CD4-positive, alpha-beta T cell treated with Interleukin-6 for 4 hours (primary cell): ENCODE results near the gene EXOC4.
"Not testable (repeated sequence)": the region's sequence is repeated elsewhere in the genome, so short reads cannot be mapped to it uniquely, and the experiment has no call there.

Source experiments
- DNase-seq: peaks from one replicate; pipeline ENCODE4 v3.0.0-alpha.2; 2020; ENCODE audit warnings: mixed read lengths

Gene EXOC4

GRCh38 chr7:133252858-133253518 is at the start of gene EXOC4:
EXOC4 (plus strand) TSS chr7:133253078.
- DNase-seq = peak; percentile 91

- DNase-seq = no peak
These were observed 49.4 kb upstream of the EXOC4 start for GRCh38 chr7:133203490-133203889.

DNA sequence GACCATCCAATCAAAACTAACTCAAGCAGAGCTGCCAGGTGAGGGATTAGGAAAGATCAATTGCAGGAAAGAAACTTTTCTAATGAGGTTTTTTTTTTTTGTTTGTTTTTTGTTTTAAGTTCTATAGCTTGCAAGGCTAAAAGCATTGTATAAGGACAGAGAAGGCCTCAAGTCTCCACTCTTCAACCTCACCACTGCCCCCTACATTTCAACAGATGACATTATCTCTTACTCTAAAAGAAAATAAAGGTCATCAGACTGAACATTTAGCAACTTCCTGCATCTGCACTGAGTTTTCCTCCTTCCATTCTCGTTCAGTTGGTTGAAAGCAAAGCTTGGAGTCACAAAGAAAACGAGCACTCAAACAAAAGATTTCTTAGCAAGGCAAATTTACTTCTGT is 45.2 kb upstream of the EXOC4 start:
- DNase-seq = no peak

- DNase-seq = not testable (repeated sequence)
These were observed 42.1 kb upstream of the EXOC4 start for GRCh38 chr7:133210817-133211216.

DNA sequence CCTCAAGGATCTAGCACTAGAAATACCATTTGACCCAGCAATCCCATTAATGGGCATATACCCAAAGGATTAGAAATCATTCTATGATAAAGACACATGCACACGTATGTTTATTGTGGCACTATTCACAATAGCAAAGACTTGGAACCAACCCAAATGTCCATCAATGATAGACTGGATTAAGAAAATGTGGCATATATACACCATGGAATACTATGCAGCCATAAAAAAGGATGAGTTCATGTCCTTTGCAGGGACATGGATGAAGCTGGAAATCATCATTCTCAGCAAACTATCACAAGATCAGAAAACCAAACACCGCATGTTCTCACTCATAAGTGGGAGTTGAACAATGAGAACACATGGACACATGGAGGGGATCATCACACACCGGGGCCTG is 39.1 kb upstream of the EXOC4 start:
- DNase-seq = not testable (repeated sequence)

DNA sequence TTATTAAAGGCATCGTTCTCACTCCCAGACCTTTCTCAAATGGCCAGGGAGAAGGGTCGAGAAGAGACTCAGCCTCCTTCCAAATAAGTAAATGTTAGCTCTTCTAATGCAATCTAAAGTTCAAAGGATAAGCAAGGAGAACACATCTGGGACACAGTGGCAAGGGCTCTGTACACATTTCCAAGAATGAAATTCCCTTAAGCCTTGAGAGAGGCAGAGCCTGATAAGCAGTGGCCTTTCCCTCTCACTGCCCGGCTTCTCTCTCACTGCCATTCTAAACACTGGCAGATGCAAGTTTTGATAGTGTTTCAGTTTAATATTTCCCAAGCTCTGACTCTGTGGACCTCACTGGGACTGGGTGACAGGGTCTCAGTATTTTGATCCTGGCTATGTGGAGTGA is 35.1 kb upstream of the EXOC4 start:
- no peak for DNase-seq

GRCh38 chr7:133230591-133231194 is 22.2 kb upstream of the EXOC4 start:
- DNase-seq = peak; percentile 49

- no peak for DNase-seq
These were observed 19.7 kb upstream of the EXOC4 start for GRCh38 chr7:133233142-133233541.

- DNase-seq = no peak
These were observed 17.7 kb upstream of the EXOC4 start for GRCh38 chr7:133234961-133235875.

- DNase-seq = no peak
These were observed 15.3 kb upstream of the EXOC4 start for GRCh38 chr7:133237545-133237944.

DNA sequence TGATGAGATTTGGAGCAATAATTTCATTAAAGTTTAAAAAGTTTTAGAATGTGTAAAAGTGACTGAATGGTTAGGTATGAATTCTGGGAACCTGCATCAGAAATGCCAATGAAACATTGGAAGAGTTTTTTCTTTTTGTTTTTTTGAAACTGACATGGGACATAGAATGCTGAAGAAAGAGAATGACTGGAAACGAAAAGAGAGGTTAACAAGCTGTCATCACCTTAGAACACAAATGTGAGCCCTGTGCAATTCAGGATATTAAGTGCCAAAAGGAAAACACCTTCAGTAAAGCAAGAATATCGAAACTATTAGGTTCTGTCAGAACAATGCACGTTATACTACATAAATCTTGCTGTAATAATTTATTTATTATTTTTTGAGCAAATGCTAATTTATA is 12.6 kb upstream of the EXOC4 start:
- DNase-seq = no peak

DNA sequence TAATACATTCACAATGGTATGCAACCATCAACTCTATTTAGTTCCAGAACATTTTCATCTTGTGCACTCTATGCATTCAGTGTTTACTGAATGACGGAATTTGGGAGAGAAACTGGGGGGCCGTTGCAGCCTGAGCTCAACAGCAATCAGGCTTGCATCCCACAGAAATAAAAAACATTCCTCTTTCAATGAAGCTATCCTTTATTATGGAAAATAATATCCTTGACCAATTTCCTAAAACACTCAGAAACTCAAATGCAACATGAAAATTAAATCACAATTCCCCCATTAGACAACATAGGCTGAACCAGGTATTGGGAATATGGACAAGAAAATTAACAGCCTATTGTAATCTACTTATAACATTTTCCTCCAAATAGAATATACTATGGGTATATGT is 6.3 kb upstream of the EXOC4 start:
- no peak for DNase-seq

GRCh38 chr7:133248901-133249300 is 4.0 kb upstream of the EXOC4 start:
- DNase-seq = no peak

DNA sequence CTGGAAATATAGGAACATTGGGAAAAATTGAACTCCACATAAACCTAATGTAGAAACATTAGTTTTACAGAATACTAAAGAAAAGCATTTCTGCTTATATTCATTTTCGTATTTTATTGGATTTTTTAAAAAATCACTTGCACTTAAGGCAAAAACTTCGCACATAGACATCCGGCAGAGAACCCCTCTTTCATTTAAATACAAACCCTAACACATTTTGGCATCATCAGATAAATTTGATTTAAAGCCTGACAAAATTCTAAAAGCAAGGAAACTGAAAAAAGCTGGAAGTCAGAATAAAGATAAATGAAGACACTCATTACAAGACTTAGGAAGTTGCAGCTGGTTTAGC is 396 bp upstream of the EXOC4 start:
- no peak for DNase-seq

GRCh38 chr7:133253519-133253875 is 619 bp downstream of the EXOC4 start:
- DNase-seq = peak; percentile 2

GRCh38 chr7:133255486-133255885 is 2.6 kb downstream of the EXOC4 start:
- DNase-seq = no peak

DNA sequence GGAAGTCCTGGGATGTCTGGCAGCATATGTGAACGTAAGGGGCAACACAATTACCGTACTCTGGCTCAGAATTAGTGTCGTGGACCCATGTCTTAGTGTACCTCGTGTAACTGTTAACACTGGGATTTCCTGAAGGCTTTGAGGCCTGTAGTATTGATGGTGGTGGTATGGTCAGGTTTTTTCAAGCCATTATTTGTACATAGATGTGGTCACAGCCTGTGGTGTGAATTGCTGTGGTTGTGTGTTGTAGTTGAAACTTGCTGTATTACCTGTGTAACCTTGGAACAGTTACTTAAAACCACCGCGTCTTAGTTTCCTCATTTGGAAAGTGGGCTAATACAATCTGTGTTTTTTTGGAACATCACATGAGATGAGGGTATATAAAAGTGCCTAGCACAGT is 5.3 kb downstream of the EXOC4 start:
- DNase-seq = no peak

GRCh38 chr7:133265821-133266220 is 12.9 kb downstream of the EXOC4 start:
- DNase-seq = no peak

DNA sequence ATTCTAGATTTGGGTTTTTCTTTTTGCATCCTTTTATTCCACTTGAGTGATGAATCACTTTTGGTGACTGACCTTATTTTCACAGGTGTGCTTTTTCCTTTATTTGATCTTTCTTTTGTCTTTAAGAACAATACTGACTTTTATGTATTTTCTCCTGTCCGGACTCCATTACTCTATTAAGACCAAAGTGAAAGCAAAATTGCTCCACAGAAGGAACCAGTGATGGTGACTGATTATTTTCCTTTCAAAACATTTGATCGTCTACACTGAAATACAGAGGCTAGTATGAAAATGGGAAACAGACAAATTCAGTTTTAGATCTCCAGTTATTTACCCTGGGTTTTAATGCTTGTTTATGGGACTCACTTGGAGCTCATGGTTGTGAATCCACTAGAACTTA is 15.5 kb downstream of the EXOC4 start:
- no peak for DNase-seq

- no peak for DNase-seq
These were observed 19.5 kb downstream of the EXOC4 start for GRCh38 chr7:133272336-133272735.

GRCh38 chr7:133273227-133273626 is 20.3 kb downstream of the EXOC4 start:
- DNase-seq = no peak

DNA sequence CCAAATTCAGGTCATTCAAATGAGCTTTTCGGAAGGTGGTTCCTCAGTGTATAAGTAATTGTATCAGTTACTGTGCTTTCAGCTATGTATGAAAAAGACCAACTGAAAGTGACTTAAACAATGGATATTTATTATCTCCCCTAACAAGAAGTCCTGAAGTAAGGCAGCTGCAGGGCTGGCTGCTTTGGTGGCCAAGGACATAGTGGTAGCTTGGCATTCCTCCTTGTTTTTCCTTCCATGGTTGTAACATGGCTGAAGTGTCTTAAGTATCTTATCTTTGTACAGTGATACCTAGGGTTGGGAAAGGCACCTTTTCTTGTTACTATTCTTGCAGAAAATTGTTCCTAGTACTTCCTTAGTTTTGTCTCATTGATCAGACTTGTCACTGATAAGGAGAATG is 21.4 kb downstream of the EXOC4 start:
- no peak for DNase-seq

DNA sequence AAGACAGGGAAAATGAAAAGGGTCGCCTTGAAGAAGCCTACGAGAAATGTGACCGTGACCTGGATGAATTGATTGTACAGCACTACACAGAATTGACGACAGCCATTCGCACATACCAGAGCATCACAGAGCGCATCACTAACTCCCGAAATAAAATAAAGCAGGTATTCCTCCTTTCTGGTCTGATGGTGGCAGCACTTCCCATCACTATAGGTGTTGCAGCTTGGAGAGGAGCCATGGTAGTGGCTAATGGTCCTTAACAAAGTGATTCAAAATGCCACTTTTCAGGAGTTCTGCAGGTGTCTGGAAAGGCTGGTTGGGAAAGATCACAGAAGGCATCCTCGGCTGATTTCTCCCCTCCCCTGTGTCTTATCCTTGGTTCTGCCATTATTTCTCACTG is 22.1 kb downstream of the EXOC4 start:
- DNase-seq = no peak

GRCh38 chr7:133275446-133276095 is 22.7 kb downstream of the EXOC4 start:
- DNase-seq = no peak
